GM21737 (cell line): ENCODE results near the gene MGA.
A peak's percentile ranks its signal among the peaks of the same experiment; 100 is the strongest.

ENCODE experiments used
- ATAC-seq: cut with Tn5 transposase; IDR thresholded peaks from one replicate; pipeline ENCODE4 v1.9.1; 2021; ENCODE audit warnings: mild to moderate bottlenecking, moderate library complexity; ENCODE audit not compliant: unreplicated experiment

The MGA gene

GRCh38 chr15:41656188-41656587, 4.0 kb upstream of the MGA start:
- ATAC-seq, result no peak

GRCh38 chr15:41658689-41659088, 1.5 kb upstream of the MGA start:
- no peak for ATAC-seq

GRCh38 chr15:41659190-41659589, 1.0 kb upstream of the MGA start:
- no peak for ATAC-seq

- ATAC-seq, result no peak
These were observed 360 bp upstream of the MGA start for GRCh38 chr15:41659855-41660234.

GRCh38 chr15:41661078-41661517, 893 bp downstream of the MGA start:
- peak; percentile 3 for ATAC-seq

GRCh38 chr15:41661518-41662225, 1.5 kb downstream of the MGA start:
- peak; percentile 43 for ATAC-seq

GRCh38 chr15:41666353-41666920, 6.2 kb downstream of the MGA start:
- no peak for ATAC-seq

GRCh38 chr15:41669701-41670100, 9.5 kb downstream of the MGA start:
- ATAC-seq, result no peak

- ATAC-seq, result no peak
These were observed 11.7 kb downstream of the MGA start for GRCh38 chr15:41671656-41672648.

GRCh38 chr15:41675337-41675736, 15.1 kb downstream of the MGA start:
- ATAC-seq, result no peak

GRCh38 chr15:41678742-41679141, 18.5 kb downstream of the MGA start:
- no peak for ATAC-seq

GRCh38 chr15:41683955-41684354, 23.8 kb downstream of the MGA start:
- no peak for ATAC-seq

- ATAC-seq, result no peak
These were observed 28.5 kb downstream of the MGA start for GRCh38 chr15:41688671-41689070.

- ATAC-seq, result no peak
These were observed 28.9 kb downstream of the MGA start for GRCh38 chr15:41689083-41689482.

GRCh38 chr15:41689834-41690233, 29.6 kb downstream of the MGA start:
- no peak for ATAC-seq

GRCh38 chr15:41690636-41691035, 30.4 kb downstream of the MGA start:
- no peak for ATAC-seq

- ATAC-seq, result no peak
These were observed 31.3 kb downstream of the MGA start for GRCh38 chr15:41691471-41691870.

GRCh38 chr15:41692049-41692448, 31.8 kb downstream of the MGA start:
- ATAC-seq, result no peak

- no peak for ATAC-seq
These were observed 33.6 kb downstream of the MGA start for GRCh38 chr15:41693757-41694156.

- ATAC-seq, result peak; percentile 91
These were observed 35.7 kb downstream of the MGA start for GRCh38 chr15:41695750-41696436.

- ATAC-seq, result no peak
These were observed 38.6 kb downstream of the MGA start for GRCh38 chr15:41698779-41699178.
